DOHH2 (cell line): ENCODE results near the gene RBKS.

Source experiments
- H3F3A ChIP-seq: fragments of 200-600 bp; sonication (generic), shearing (Covaris generic); 2 replicates; pipeline ENCODE4 v1.6.0; 2016; ENCODE audit warnings: antibody characterized with exemption, mild to moderate bottlenecking; ENCODE audit not compliant: control insufficient read depth, insufficient read depth
- H3K27ac ChIP-seq: fragments of 200-600 bp; sonication (generic); 2 replicates; pipeline ENCODE4 v1.5.1; 2014; ENCODE audit warnings: low read depth, mild to moderate bottlenecking, low read length, moderate library complexity
- H3K27me3 ChIP-seq: fragments of 200-600 bp; sonication (generic); 2 replicates; pipeline ENCODE4 v1.6.1; 2014; ENCODE audit warnings: mild to moderate bottlenecking, low read length, mixed read lengths; ENCODE audit not compliant: control insufficient read depth
- H3K36me3 ChIP-seq: fragments of 200-600 bp; sonication (generic); 2 replicates; pipeline ENCODE4 v1.6.1; 2014; ENCODE audit warnings: mild to moderate bottlenecking, low read length, moderate library complexity, mixed read lengths; ENCODE audit not compliant: control insufficient read depth
- H3K4me1 ChIP-seq: fragments of 200-600 bp; sonication (generic); 2 replicates; pipeline ENCODE4 v1.6.1; 2014; ENCODE audit warnings: mild to moderate bottlenecking, low read length, mixed read lengths; ENCODE audit not compliant: control insufficient read depth
- H3K4me2 ChIP-seq: fragments of 200-600 bp; sonication (generic); 2 replicates; pipeline ENCODE4 v1.6.0; 2014; ENCODE audit warnings: mild to moderate bottlenecking, low read length, moderate library complexity
- H3K4me3 ChIP-seq: fragments of 200-600 bp; sonication (generic); 2 replicates; pipeline ENCODE4 v1.5.1; 2014; ENCODE audit warnings: mild to moderate bottlenecking, low read length, mixed read lengths
- H3K79me2 ChIP-seq: fragments of 200-600 bp; sonication (generic); 2 replicates; pipeline ENCODE4 v1.6.1; 2014; ENCODE audit warnings: mild to moderate bottlenecking, low read length, mixed read lengths; ENCODE audit not compliant: control insufficient read depth
- H3K9me2 ChIP-seq: fragments of 200-600 bp; sonication (generic); replicated peaks from 2 replicates; pipeline ENCODE4 v1.6.1; 2014; ENCODE audit warnings: mild to moderate bottlenecking, low read length, mixed read lengths; ENCODE audit not compliant: control insufficient read depth
- H3K9me3 ChIP-seq: fragments of 200-600 bp; sonication (generic); 2 replicates; pipeline ENCODE4 v1.6.1; 2014; ENCODE audit warnings: antibody characterized with exemption, low read length, mixed read lengths; ENCODE audit not compliant: control insufficient read depth, insufficient read depth
- H4K20me1 ChIP-seq: fragments of 200-600 bp; sonication (generic); 2 replicates; pipeline ENCODE4 v1.6.0; 2014; ENCODE audit warnings: low read depth, mild to moderate bottlenecking, antibody characterized with exemption, low read length, moderate library complexity; ENCODE audit not compliant: control insufficient read depth, insufficient read depth
- CTCF ChIP-seq: fragments of 200-600 bp; sonication (generic); IDR thresholded peaks from one replicate; pipeline ENCODE4 v1.5.1; 2014; ENCODE audit warnings: antibody characterized with exemption, mild to moderate bottlenecking, low read depth, low read length; ENCODE audit not compliant: poor library complexity, severe bottlenecking
- EZH2phosphoT487 ChIP-seq: fragments of 200-600 bp; sonication (generic); IDR thresholded peaks from 2 replicates; pipeline ENCODE4 v1.6.1; 2017; ENCODE audit warnings: borderline replicate concordance, mild to moderate bottlenecking, antibody characterized with exemption, low read length, moderate library complexity, mixed read lengths

RBKS gene

GRCh38 chr2:27773959-27774358, 116.2 kb downstream of the RBKS start:
- TF ChIP-seq EZH2phosphoT487 (no peak), CTCF (no peak)
- no peaks in the 10 kb centered on the region for H4K20me1 ChIP-seq
- H3K9me3 ChIP-seq: no peaks in the 10 kb centered on the region
- peaks cover 17% of the 10 kb centered on the region for H3K4me1 ChIP-seq
- no peak overlapping the region for H3K4me3 ChIP-seq
- H3K9me2 ChIP-seq: no peaks in the 10 kb centered on the region
- peaks cover 62% of the 10 kb centered on the region for H3K79me2 ChIP-seq
- H3K4me2 ChIP-seq: no peak overlapping the region
- H3K27ac ChIP-seq: no peak overlapping the region
- no peaks in the 10 kb centered on the region for H3K27me3 ChIP-seq
- no peaks in the 10 kb centered on the region for H3F3A ChIP-seq
- peaks cover 31% of the 10 kb centered on the region for H3K36me3 ChIP-seq

- Histone ChIP-seq H3K36me3 (peaks cover 26% of the 10 kb centered on the region), H4K20me1 (no peaks in the 10 kb centered on the region), H3K4me2 (peak overlapping the region; percentile 66), H3F3A (no peaks in the 10 kb centered on the region), H3K9me3 (no peaks in the 10 kb centered on the region), H3K27me3 (peaks cover 3% of the 10 kb centered on the region; the same call in 1 of the 2 replicates), H3K9me2 (no peaks in the 10 kb centered on the region), H3K27ac (no peak overlapping the region), H3K4me1 (peaks cover 17% of the 10 kb centered on the region), H3K4me3 (peak overlapping the region; percentile 93), H3K79me2 (peaks cover 55% of the 10 kb centered on the region)
- TF ChIP-seq CTCF (no peak), EZH2phosphoT487 (no peak)
These were observed 117.4 kb downstream of the RBKS start for GRCh38 chr2:27772804-27773203.

- Histone ChIP-seq H3K4me3 (peak within 1 kb of the TSS; percentile 93), H3K9me2 (no peaks in the 10 kb centered on the region), H3K4me1 (peaks cover 17% of the 10 kb centered on the region), H4K20me1 (no peaks in the 10 kb centered on the region), H3K9me3 (no peaks in the 10 kb centered on the region), H3K27ac (peak within 1 kb of the TSS; percentile 48), H3K4me2 (peak within 1 kb of the TSS; percentile 66), H3K79me2 (peaks cover 49% of the 10 kb centered on the region), H3K27me3 (peaks cover 9% of the 10 kb centered on the region), H3F3A (no peaks in the 10 kb centered on the region), H3K36me3 (peaks cover 21% of the 10 kb centered on the region)
- TF ChIP-seq EZH2phosphoT487: no peak
- TF ChIP-seq CTCF: no peak
These were observed 118.4 kb downstream of the RBKS start, which contains the start of gene MRPL33 for GRCh38 chr2:27771548-27772335. Gene MRPL33, plus strand, starts transcription at chr2:27771719. Its CDS starts 59 bp downstream, at chr2:27771778.
